Measurements from ENCODE around the gene MSANTD2.

The MSANTD2 gene

GRCh38 chr11:124732230-124732629 lies 68.0 kb downstream of the MSANTD2 start:
- no peak for DNase-seq (ENCODE audit: low read depth in 2 of 2)

- no peak for DNase-seq (ENCODE audit: low read depth in 2 of 2)
These were observed 70.6 kb downstream of the MSANTD2 start for GRCh38 chr11:124729571-124729970.

GRCh38 chr11:124728134-124728533 lies 72.1 kb downstream of the MSANTD2 start:
- DNase-seq (ENCODE audit: low read depth in 2 of 2), result no peak

- DNase-seq (ENCODE audit: low read depth in 2 of 2), result no peak
These were observed 72.7 kb downstream of the MSANTD2 start for GRCh38 chr11:124727474-124727873.

GRCh38 chr11:124725719-124726105 lies 74.5 kb downstream of the MSANTD2 start:
- DNase-seq (ENCODE audit: low read depth in 2 of 2), result no peak

- DNase-seq (ENCODE audit: low read depth in 2 of 2), result no peak
These were observed 75.1 kb downstream of the MSANTD2 start for GRCh38 chr11:124724979-124725718.

GRCh38 chr11:124722176-124722575 lies 78.0 kb downstream of the MSANTD2 start:
- no peak for DNase-seq (ENCODE audit: low read depth in 2 of 2)

- no peak for DNase-seq (ENCODE audit: low read depth in 2 of 2)
These were observed 80.7 kb downstream of the MSANTD2 start for GRCh38 chr11:124719534-124719933.

GRCh38 chr11:124718801-124719200 lies 81.4 kb downstream of the MSANTD2 start:
- no peak for DNase-seq (ENCODE audit: low read depth in 2 of 2)

GRCh38 chr11:124717786-124718651 lies 82.2 kb downstream of the MSANTD2 start:
- no peak for DNase-seq (ENCODE audit: low read depth in 2 of 2)

- no peak for DNase-seq (ENCODE audit: low read depth in 2 of 2)
These were observed 82.8 kb downstream of the MSANTD2 start for GRCh38 chr11:124717421-124717785.

- DNase-seq (ENCODE audit: low read depth in 2 of 2), result no peak
These were observed 83.6 kb downstream of the MSANTD2 start for GRCh38 chr11:124716591-124716990.
